ENCODE data around the gene CHMP1A. TPM values are rescaled to one million over a fixed set of nuclear protein-coding genes. Genes with fewer than 3 reads are reported as not detected.

The CHMP1A gene
- total and polyA plus RNA-seq, 2 of the 8 experiments (the other 6 are each of a cell fraction or from before 2014, with no cell fraction given), result 64.4 to 75.8 TPM

DNA sequence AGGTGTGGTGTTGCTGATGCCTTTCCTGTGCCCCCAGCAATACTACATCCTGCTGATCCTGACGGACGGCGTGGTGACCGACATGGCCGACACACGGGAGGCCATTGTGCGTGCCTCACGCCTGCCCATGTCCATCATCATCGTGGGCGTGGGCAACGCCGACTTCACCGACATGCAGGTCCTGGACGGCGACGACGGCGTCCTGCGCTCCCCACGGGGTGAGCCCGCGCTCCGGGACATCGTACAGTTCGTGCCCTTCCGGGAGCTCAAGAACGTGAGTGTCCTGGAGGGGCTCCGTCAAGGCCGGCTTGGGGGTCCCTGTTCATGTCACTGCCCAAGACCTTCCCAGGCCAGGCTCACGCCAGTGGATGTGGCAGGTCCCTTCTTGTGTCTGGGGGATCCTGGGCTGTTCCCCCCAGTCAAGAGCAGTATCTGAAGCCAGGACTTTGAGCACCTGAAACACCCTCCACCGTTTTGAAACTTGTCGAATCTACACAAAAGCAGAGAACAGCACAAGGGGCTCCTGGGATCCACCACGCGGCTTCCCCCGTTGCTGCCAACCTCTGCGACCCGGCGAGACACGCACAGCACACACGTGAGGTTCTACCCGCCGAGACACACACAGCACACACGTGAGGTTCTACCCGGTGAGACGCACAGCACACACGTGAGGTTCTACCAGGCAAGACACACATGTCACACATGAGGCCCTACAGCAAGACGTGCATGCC, 62.0 kb downstream of the CHMP1A start (continued):
- no peak for TF ChIP-seq EP300 (IDR thresholded peaks at IDR 0.05; ENCODE audit: borderline replicate concordance in 1 of 2, low read depth in 2 of 2, low read length in 2 of 2)
- no peak for TF ChIP-seq EZH2 (IDR thresholded peaks at IDR 0.05; ENCODE audit: low read depth, low read length, severe bottlenecking)
- no peak for TF ChIP-seq HDAC2 (IDR thresholded peaks at IDR 0.05; ENCODE audit: borderline replicate concordance in 1 of 2, low read depth in 2 of 2, low read length in 2 of 2)

Other genes with a start within 250 kb of the CHMP1A start
- 136 and 142 TPM in 2 replicates for gene ANKRD11, start 167.1 kb downstream of the CHMP1A start, total RNA-seq (2021; fragmentation: NEBNext Ultra II Directional; extraction: Animal tissue kit (Norgen Biotek cat#: 25700))
- gene ANKRD11, start 167.1 kb downstream of the CHMP1A start, polyA plus RNA-seq (2011; rRNA removed), result 46.5 and 75.1 TPM in 2 replicates
- gene SPG7, start 149.3 kb downstream of the CHMP1A start, total RNA-seq (2021; fragmentation: NEBNext Ultra II Directional; extraction: Animal tissue kit (Norgen Biotek cat#: 25700)), result 109 and 113 TPM in 2 replicates
- 72.1 and 85.5 TPM in 2 replicates for gene SPG7, start 149.3 kb downstream of the CHMP1A start, polyA plus RNA-seq (2011; rRNA removed)
- 2,162 and 2,205 TPM in 2 replicates for gene RPL13, start 97.0 kb downstream of the CHMP1A start, total RNA-seq (2021; fragmentation: NEBNext Ultra II Directional; extraction: Animal tissue kit (Norgen Biotek cat#: 25700))
- gene RPL13, start 97.0 kb downstream of the CHMP1A start, polyA plus RNA-seq (2011; rRNA removed), result 7,384 and 8,839 TPM in 2 replicates
- gene CPNE7, start 82.0 kb downstream of the CHMP1A start, total RNA-seq (2021; fragmentation: NEBNext Ultra II Directional; extraction: Animal tissue kit (Norgen Biotek cat#: 25700)), result 21.7 and 23.7 TPM in 2 replicates
- gene CPNE7, start 82.0 kb downstream of the CHMP1A start, polyA plus RNA-seq (2011; rRNA removed), result 10.0 and 17.2 TPM in 2 replicates
- 2.5 and 3.1 TPM in 2 replicates for gene DPEP1, start 44.1 kb downstream of the CHMP1A start, total RNA-seq (2021; fragmentation: NEBNext Ultra II Directional; extraction: Animal tissue kit (Norgen Biotek cat#: 25700))
- gene DPEP1, start 44.1 kb downstream of the CHMP1A start, polyA plus RNA-seq (2011; rRNA removed), result 2.8 and 3.9 TPM in 2 replicates
- gene SPATA33, start 128 bp upstream of the CHMP1A start, total RNA-seq (2021; fragmentation: NEBNext Ultra II Directional; extraction: Animal tissue kit (Norgen Biotek cat#: 25700)), result 13.5 and 16.9 TPM in 2 replicates
- 5.4 and 8.4 TPM in 2 replicates for gene SPATA33, start 128 bp upstream of the CHMP1A start, polyA plus RNA-seq (2011; rRNA removed)
- 76.8 and 83.9 TPM in 2 replicates for gene CDK10, start 29.0 kb upstream of the CHMP1A start, total RNA-seq (2021; fragmentation: NEBNext Ultra II Directional; extraction: Animal tissue kit (Norgen Biotek cat#: 25700))
- 49.5 and 87.5 TPM in 2 replicates for gene CDK10, start 29.0 kb upstream of the CHMP1A start, polyA plus RNA-seq (2011; rRNA removed)
- 12.5 and 12.7 TPM in 2 replicates for gene SPATA2L, start 44.0 kb upstream of the CHMP1A start, total RNA-seq (2021; fragmentation: NEBNext Ultra II Directional; extraction: Animal tissue kit (Norgen Biotek cat#: 25700))
- 9.3 and 17.7 TPM in 2 replicates for gene SPATA2L, start 44.0 kb upstream of the CHMP1A start, polyA plus RNA-seq (2011; rRNA removed)
- 5.4 and 5.8 TPM in 2 replicates for gene VPS9D1, start 63.2 kb upstream of the CHMP1A start, total RNA-seq (2021; fragmentation: NEBNext Ultra II Directional; extraction: Animal tissue kit (Norgen Biotek cat#: 25700))
- gene VPS9D1, start 63.2 kb upstream of the CHMP1A start, polyA plus RNA-seq (2011; rRNA removed), result 2.9 and 6.0 TPM in 2 replicates
- gene ZNF276, start 63.8 kb upstream of the CHMP1A start, total RNA-seq (2021; fragmentation: NEBNext Ultra II Directional; extraction: Animal tissue kit (Norgen Biotek cat#: 25700)), result 9.3 and 9.6 TPM in 2 replicates
- 6.4 and 10.0 TPM in 2 replicates for gene ZNF276, start 63.8 kb upstream of the CHMP1A start, polyA plus RNA-seq (2011; rRNA removed)
- gene FANCA, start 158.9 kb upstream of the CHMP1A start, total RNA-seq (2021; fragmentation: NEBNext Ultra II Directional; extraction: Animal tissue kit (Norgen Biotek cat#: 25700)), result 78.5 and 85.9 TPM in 2 replicates
- 75.9 and 96.9 TPM in 2 replicates for gene FANCA, start 158.9 kb upstream of the CHMP1A start, polyA plus RNA-seq (2011; rRNA removed)
- gene SPIRE2, start 170.8 kb upstream of the CHMP1A start, total RNA-seq (2021; fragmentation: NEBNext Ultra II Directional; extraction: Animal tissue kit (Norgen Biotek cat#: 25700)), result 12.2 and 15.4 TPM in 2 replicates
- gene SPIRE2, start 170.8 kb upstream of the CHMP1A start, polyA plus RNA-seq (2011; rRNA removed), result 7.4 and 10.2 TPM in 2 replicates
- gene TCF25, start 215.9 kb upstream of the CHMP1A start, total RNA-seq (2021; fragmentation: NEBNext Ultra II Directional; extraction: Animal tissue kit (Norgen Biotek cat#: 25700)), result 92.2 and 102 TPM in 2 replicates
- gene TCF25, start 215.9 kb upstream of the CHMP1A start, polyA plus RNA-seq (2011; rRNA removed), result 78.1 and 102 TPM in 2 replicates

All from H1 (cell line).